Lung (tissue), 12 donors: ENCODE data around the gene LIMK2. TPM values are rescaled to one million over a fixed set of nuclear protein-coding genes. Genes with fewer than 3 reads are reported as not detected.

ENCODE experiments used
- ATAC-seq: fragments of 200-7000 bp; cut with Tn5 transposase; one replicate; pipeline ENCODE4 v1.9.1; 2020; ENCODE audit warnings: moderate number of reproducible peaks; ENCODE audit not compliant: insufficient read depth, low FRiP score
- DNase-seq, 3 donors: peaks; one replicate each; pipeline ENCODE4 v3.0.0-alpha.2; 2013 to 2017
- H3K27ac ChIP-seq, 2 donors: one replicate each; pipeline ENCODE4 v1.5.1; 2013; ENCODE audit warnings: mild to moderate bottlenecking in 2 of 2, moderate library complexity in 2 of 2, control low read depth in 1 of 2, inconsistent platforms in 1 of 2, low read depth in 1 of 2, low read length in 1 of 2
- H3K27me3 ChIP-seq, 3 donors: one replicate each; pipeline ENCODE4 v1.5.1; 2013; ENCODE audit warnings: low read length in 2 of 3; ENCODE audit not compliant: control insufficient read depth in 3 of 3, insufficient read depth in 3 of 3
- H3K36me3 ChIP-seq, 4 donors: one replicate each; pipeline ENCODE4 v1.5.1; 2013; ENCODE audit warnings: low read length in 4 of 4, mild to moderate bottlenecking in 1 of 4, moderate library complexity in 1 of 4; ENCODE audit not compliant: control insufficient read depth in 4 of 4, insufficient read depth in 4 of 4
- H3K4me1 ChIP-seq, 5 donors: one replicate each; pipeline ENCODE4 v1.5.1; 2013; ENCODE audit warnings: low read length in 5 of 5, mild to moderate bottlenecking in 2 of 5, moderate library complexity in 1 of 5; ENCODE audit not compliant: control insufficient read depth in 5 of 5, insufficient read depth in 5 of 5
- H3K4me3 ChIP-seq: one replicate; pipeline ENCODE4 v1.5.1; 2013; ENCODE audit warnings: mild to moderate bottlenecking, control low read depth, moderate library complexity
- H3K9ac ChIP-seq, 2 donors: one replicate each; pipeline ENCODE4 v1.5.1; 2013; ENCODE audit warnings: low read length in 2 of 2, control low read depth in 1 of 2; ENCODE audit not compliant: insufficient read depth in 1 of 2
- H3K9me3 ChIP-seq, 4 donors: one replicate each; pipeline ENCODE4 v1.5.1; 2013; ENCODE audit warnings: low read length in 3 of 4, mild to moderate bottlenecking in 1 of 4, moderate library complexity in 1 of 4; ENCODE audit not compliant: control insufficient read depth in 4 of 4, insufficient read depth in 3 of 4
- WGBS, 2 donors: extraction: QIAGEN DNeasy Blood & Tissue Kit; methylation state at CpG; one replicate each; pipeline ENCODE4 v1.1.7; 2013; 5-methylcytosine and 5-hydroxymethylcytosine counted together
- polyA plus RNA-seq, 2 donors: library from polyadenylated mRNA; stranded (reverse); fragments of 200-250 nt; gene quantifications; one replicate each; pipeline ENCODE4 v1.2.1, GENCODE V29; 2013
- total RNA-seq, 2 donors: library from RNA; depleted of rRNA in 1 of 2; stranded (reverse); fragments of >200 nt in 1 of 2; gene quantifications; one replicate each; pipeline ENCODE4 v1.2.1, GENCODE V29; 2014 to 2021
- TF ChIP-seq, protein P1 (sequence below): IDR thresholded peaks from 2 replicates; pipeline ENCODE4 v1.5.1; 2012; ENCODE audit warnings: mild to moderate bottlenecking; ENCODE audit errors: control extremely low read depth, extremely low read depth
- donor health status: control.
- donor health status: control.
- donor health status: Bipolar disorder and iron deficiency.
- donor health status: healthy.
- donor health status: DM: yes; HTN: yes; CAD: no.

The LIMK2 gene
- total and polyA plus RNA-seq, 4 donors: 27.3 to 113 (median 81.4) TPM

DNA sequence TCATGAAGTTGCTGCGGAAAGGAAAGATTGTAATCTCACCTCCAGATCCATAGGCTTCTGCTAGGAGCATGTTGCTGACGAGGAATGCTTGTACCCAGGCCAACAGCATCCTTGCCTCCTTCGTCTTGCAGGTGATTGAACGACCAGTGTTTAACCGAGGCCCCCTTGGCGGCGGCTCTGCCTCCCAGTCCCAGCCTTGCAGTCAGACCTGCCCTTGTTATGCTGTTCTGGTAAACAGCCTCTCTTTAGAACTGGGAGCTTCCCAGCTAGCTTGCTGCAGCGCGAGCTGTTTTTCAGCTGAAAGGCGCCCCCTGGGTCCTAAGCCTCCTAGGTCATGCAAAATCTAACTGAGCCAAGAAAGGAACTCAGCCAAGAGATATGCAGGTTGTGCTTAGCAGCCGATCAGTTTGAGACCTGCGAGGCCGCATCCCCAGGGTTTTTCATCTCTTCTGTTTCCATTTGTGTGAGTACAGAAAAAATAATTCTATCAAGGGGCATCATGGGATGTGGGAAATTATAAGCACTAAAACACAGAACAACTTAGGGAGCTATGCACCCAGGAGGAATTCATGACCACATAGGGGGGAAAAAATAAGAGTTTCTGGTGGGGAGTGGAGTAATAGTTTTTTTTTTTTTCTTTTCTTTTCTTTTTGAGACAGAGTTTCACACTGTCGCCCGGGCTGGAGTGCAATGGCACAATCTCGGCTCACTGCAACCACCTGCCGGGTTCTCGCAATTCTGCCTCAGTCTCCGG, 80.3 kb downstream of the LIMK2 start, which contains the start of gene PIK3IP1:
Gene PIK3IP1 (minus strand): TSS at position 253 of the 754 bp plus-strand sequence. CDS start 144 bp downstream, at position 109.
- peak within 1 kb of the TSS; percentile 98 to 99 for H3K27ac ChIP-seq
- H3K9me3 ChIP-seq: no peaks in the 10 kb centered on the region
- H3K36me3 ChIP-seq: peaks cover 0 to 6% (median 3%) of the 10 kb centered on the region in 4 donors
- peak within 1 kb of the TSS in 1 of 2 donors; percentile 33 for H3K9ac ChIP-seq
- ATAC-seq (peak; percentile 39), DNase-seq (peak; percentile 83 to 93 (median 86))
- peak within 1 kb of the TSS; percentile 82 for H3K4me3 ChIP-seq
- 25 to 26% methylated on average over 19 of the region's 19 CpGs for WGBS, 2 donors
- TF ChIP-seq, protein P1, sequence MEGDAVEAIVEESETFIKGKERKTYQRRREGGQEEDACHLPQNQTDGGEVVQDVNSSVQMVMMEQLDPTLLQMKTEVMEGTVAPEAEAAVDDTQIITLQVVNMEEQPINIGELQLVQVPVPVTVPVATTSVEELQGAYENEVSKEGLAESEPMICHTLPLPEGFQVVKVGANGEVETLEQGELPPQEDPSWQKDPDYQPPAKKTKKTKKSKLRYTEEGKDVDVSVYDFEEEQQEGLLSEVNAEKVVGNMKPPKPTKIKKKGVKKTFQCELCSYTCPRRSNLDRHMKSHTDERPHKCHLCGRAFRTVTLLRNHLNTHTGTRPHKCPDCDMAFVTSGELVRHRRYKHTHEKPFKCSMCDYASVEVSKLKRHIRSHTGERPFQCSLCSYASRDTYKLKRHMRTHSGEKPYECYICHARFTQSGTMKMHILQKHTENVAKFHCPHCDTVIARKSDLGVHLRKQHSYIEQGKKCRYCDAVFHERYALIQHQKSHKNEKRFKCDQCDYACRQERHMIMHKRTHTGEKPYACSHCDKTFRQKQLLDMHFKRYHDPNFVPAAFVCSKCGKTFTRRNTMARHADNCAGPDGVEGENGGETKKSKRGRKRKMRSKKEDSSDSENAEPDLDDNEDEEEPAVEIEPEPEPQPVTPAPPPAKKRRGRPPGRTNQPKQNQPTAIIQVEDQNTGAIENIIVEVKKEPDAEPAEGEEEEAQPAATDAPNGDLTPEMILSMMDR: peak; percentile 44
- H3K4me1 ChIP-seq: peaks cover 3 to 13% (median 9%) of the 10 kb centered on the region in 5 donors
- H3K27me3 ChIP-seq: no peaks in the 10 kb centered on the region

DNA sequence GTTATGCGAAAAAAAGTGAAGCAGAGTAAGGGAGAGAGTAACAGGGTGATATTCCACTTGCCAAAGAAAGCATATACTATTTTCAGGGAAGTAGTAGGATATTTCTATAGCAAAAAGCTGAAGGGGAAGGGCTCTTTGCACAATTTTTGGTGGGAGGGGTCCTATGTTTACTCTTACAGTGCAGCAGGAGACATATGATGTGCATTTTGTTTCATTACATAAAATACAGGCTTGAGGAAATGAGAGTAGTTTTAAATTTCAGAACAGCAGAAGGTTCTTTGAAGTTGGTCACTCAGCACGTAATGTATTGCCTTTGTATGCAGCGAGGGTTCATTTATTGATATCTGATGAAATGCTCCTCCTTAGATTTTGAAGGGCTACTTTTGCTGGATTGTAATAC, 83.3 kb downstream of the LIMK2 start:
- peaks cover 0 to 7% (median 5%) of the 10 kb centered on the region in 5 donors for H3K4me1 ChIP-seq
- H3K27ac ChIP-seq: no peak overlapping the region
- no peak overlapping the region for H3K4me3 ChIP-seq
- no peak overlapping the region for H3K9ac ChIP-seq
- 85 to 88% methylated on average over 3 of the region's 3 CpGs for WGBS, 2 donors
- H3K9me3 ChIP-seq: no peaks in the 10 kb centered on the region
- DNase-seq (no peak), ATAC-seq (no peak)
- no peaks in the 10 kb centered on the region for H3K36me3 ChIP-seq
- TF ChIP-seq, protein P1: no peak
- H3K27me3 ChIP-seq: no peaks in the 10 kb centered on the region

DNA sequence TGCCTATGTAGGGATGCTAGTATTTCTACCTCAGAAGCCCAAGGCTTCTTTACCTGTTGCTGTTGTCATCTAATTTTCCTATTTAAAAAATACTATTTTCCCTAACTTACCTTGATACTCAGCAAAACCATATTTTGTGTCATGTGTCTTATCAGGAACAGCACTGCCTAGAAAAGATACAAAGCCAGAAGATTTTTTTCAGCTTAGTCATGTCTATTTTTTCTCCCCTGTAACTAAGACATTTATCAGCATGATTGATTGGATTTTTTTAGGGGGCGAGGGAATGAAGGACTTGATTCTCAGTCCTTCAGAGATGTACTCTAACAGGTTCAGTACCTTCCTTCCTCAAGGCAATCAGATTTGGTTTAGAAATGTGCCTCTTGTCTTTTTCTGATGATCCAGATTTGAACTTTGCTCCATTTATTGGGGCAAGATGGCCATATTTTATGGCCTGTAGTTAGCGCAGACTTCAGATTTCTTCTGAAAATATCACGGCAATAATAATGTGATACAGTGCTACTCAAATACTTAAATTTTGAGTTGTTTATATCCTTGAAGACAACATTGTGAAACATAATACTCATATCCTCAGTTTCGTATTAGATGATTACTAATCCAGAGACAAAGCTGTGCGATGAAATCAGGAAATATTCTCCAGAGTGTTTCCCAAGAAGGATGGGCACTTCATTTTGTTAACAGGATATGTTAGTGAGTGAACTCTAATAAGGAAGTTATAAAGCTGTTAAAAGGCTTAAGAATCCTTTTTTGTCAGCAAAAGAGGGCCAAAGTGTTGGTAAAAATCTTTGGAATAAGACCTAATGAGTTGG, 83.9 kb downstream of the LIMK2 start:
- Histone ChIP-seq H3K27ac (peak overlapping the region in 1 of 2 donors; percentile 54), H3K4me3 (no peak overlapping the region), H3K9ac (no peak overlapping the region), H3K4me1 (peaks cover 0 to 7% (median 5%) of the 10 kb centered on the region in 5 donors), H3K9me3 (no peaks in the 10 kb centered on the region), H3K36me3 (no peaks in the 10 kb centered on the region), H3K27me3 (no peaks in the 10 kb centered on the region)
- whole genome bisulfite sequencing, 2 donors: 44 to 52% methylated on average over 5 of the region's 5 CpGs
- peak in 1 of 3 donors; percentile 31 for DNase-seq
- no peak for ATAC-seq
- TF ChIP-seq, protein P1: no peak
